Muscle layer of colon (tissue), 2 donors: ENCODE data around the gene KBTBD2.
"Not testable (repeated sequence)": the region's sequence is repeated elsewhere in the genome, so short reads cannot be mapped to it uniquely, and the experiment has no call there.

Source experiments
- H3K27ac ChIP-seq: one replicate; pipeline ENCODE4 v1.7.0; 2013; ENCODE audit warnings: low read depth, mild to moderate bottlenecking, low read length, moderate library complexity
- H3K27me3 ChIP-seq, 2 donors: one replicate each; pipeline ENCODE4 v1.7.0; 2013; ENCODE audit warnings: low read length in 2 of 2, mild to moderate bottlenecking in 2 of 2; ENCODE audit not compliant: insufficient read depth in 2 of 2, control insufficient read depth in 1 of 2
- H3K36me3 ChIP-seq: one replicate; pipeline ENCODE4 v1.7.0; 2013; ENCODE audit warnings: mild to moderate bottlenecking, low read length; ENCODE audit not compliant: insufficient read depth
- H3K4me1 ChIP-seq: one replicate; pipeline ENCODE4 v1.7.0; 2013; ENCODE audit warnings: mild to moderate bottlenecking, low read length; ENCODE audit not compliant: insufficient read depth
- H3K4me3 ChIP-seq, 2 donors: one replicate each; pipeline ENCODE4 v1.7.0; 2013; ENCODE audit warnings: low read length in 2 of 2, low read depth in 1 of 2, mild to moderate bottlenecking in 1 of 2, moderate library complexity in 1 of 2
- H3K9ac ChIP-seq: one replicate; pipeline ENCODE4 v1.7.0; 2013; ENCODE audit warnings: low read length
- H3K9me3 ChIP-seq: one replicate; pipeline ENCODE4 v1.7.0; 2013; ENCODE audit warnings: mild to moderate bottlenecking, low read length
- donor health status: abdominal sarcoma.
- donor health status: Adenocarcinoma of cecum.

Gene KBTBD2

DNA sequence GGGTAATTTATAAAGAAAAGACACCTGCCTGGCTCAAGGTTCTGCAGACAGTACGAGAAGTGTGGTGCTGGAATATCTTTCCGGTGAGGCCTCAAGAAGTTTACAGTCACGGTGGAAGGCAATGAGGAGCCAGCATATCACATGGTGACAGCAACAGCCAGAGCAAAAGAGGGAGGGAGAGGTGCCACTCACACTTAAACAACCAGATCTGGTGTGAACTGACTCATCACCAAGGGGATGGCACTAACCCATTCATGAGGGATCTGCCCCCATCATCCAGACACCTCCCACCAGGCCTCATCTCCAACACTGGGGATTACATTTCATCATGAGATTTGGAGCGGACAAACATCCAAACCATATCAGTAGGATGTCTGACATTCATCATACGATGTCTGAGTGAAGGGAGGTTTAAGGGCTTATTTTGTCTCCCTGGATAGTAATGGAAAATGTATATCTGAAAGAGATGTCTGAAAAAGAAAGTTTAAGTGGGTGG, 23.5 kb upstream of the KBTBD2 start:
- Histone ChIP-seq H3K9ac (no peak overlapping the region), H3K36me3 (peaks cover 46% of the 10 kb centered on the region)

DNA sequence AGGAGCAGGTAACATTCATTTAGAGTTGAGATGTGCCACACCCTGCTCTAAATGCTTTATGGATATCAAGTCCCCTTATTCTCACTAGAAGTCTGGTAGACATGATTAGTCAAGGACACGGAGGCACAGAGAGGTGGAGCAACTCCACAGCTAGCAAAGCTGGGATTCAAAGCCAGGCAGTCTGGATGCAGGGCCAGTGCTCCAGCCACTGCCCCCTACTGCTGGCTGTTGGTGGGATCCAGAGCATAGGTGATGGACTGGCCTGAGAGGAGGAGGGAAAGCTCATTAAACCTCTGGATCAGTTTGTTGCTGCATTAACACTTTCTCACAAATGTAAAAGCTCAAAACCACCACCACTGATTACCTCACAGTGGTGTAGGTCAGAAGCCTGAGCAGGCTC, 22.6 kb upstream of the KBTBD2 start:
- no peaks in the 10 kb centered on the region for H3K27me3 ChIP-seq
- H3K9ac ChIP-seq = no peak overlapping the region
- no peaks in the 10 kb centered on the region for H3K9me3 ChIP-seq
- H3K27ac ChIP-seq = no peak overlapping the region
- no peak overlapping the region for H3K4me3 ChIP-seq
- H3K36me3 ChIP-seq = peaks cover 46% of the 10 kb centered on the region
- H3K4me1 ChIP-seq = no peaks in the 10 kb centered on the region

More for the DNA sequence above, 23.5 kb upstream of the KBTBD2 start:
- H3K27me3 ChIP-seq = no peaks in the 10 kb centered on the region
- H3K9me3 ChIP-seq = no peaks in the 10 kb centered on the region
- no peak overlapping the region for H3K27ac ChIP-seq
- H3K4me1 ChIP-seq = no peaks in the 10 kb centered on the region
- H3K4me3 ChIP-seq = no peak overlapping the region

- H3K36me3 ChIP-seq = peaks cover 14% of the 10 kb centered on the region
- no peak overlapping the region for H3K4me3 ChIP-seq
- no peak overlapping the region for H3K9ac ChIP-seq
Observed at GRCh38 chr7:32910195-32910594, 18.6 kb upstream of the KBTBD2 start.

DNA sequence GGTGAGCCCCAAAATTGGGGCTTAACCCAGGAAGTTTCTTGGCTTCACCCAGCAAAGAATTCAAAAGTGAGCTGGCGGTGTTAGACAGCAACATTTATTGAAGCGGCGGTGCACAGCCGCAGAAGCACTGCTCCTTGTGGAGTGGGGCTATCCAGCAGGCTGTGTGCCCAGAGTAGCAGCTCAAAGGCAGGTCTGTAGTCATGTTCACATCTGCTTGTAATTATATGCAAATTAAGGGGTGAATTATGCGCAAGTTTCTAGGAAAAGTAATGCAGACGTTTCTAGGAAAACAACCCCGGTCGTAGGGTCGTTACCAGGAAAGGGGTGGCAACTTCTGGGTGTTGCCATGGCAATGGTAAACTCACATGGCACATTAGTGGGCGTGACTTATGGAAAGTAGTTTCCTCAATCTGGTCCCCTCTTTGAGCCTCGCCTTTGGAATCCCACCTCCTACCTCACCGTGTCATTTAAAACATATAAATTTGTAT, 13.7 kb upstream of the KBTBD2 start:
- Histone ChIP-seq H3K36me3 (no peaks in the 10 kb centered on the region), H3K4me1 (peaks cover 7% of the 10 kb centered on the region), H3K27me3 (no peaks in the 10 kb centered on the region), H3K4me3 (peak overlapping the region in 1 of 2 donors; percentile 30), H3K27ac (no peak overlapping the region), H3K9me3 (no peaks in the 10 kb centered on the region), H3K9ac (no peak overlapping the region)

More at GRCh38 chr7:32910195-32910594, 18.6 kb upstream of the KBTBD2 start:
- peaks cover 4% of the 10 kb centered on the region for H3K4me1 ChIP-seq
- no peaks in the 10 kb centered on the region for H3K27me3 ChIP-seq
- no peaks in the 10 kb centered on the region for H3K9me3 ChIP-seq
- no peak overlapping the region for H3K27ac ChIP-seq

- Histone ChIP-seq H3K36me3 (no peaks in the 10 kb centered on the region), H3K9ac (no peak overlapping the region), H3K27me3 (no peaks in the 10 kb centered on the region), H3K27ac (no peak overlapping the region), H3K9me3 (no peaks in the 10 kb centered on the region), H3K4me3 (no peak overlapping the region), H3K4me1 (peaks cover 7% of the 10 kb centered on the region)
Observed at GRCh38 chr7:32901629-32902028, 10.1 kb upstream of the KBTBD2 start.

- H3K27me3 ChIP-seq = no peaks in the 10 kb centered on the region
- no peak overlapping the region for H3K9ac ChIP-seq
- H3K4me3 ChIP-seq = no peak overlapping the region
- H3K9me3 ChIP-seq = no peaks in the 10 kb centered on the region
- H3K4me1 ChIP-seq = peaks cover 6% of the 10 kb centered on the region
- H3K36me3 ChIP-seq = no peaks in the 10 kb centered on the region
- no peak overlapping the region for H3K27ac ChIP-seq
Observed at GRCh38 chr7:32900433-32900995, 9.0 kb upstream of the KBTBD2 start.

GRCh38 chr7:32897376-32897775, 5.8 kb upstream of the KBTBD2 start:
- not testable (repeated sequence) for H3K36me3 ChIP-seq

DNA sequence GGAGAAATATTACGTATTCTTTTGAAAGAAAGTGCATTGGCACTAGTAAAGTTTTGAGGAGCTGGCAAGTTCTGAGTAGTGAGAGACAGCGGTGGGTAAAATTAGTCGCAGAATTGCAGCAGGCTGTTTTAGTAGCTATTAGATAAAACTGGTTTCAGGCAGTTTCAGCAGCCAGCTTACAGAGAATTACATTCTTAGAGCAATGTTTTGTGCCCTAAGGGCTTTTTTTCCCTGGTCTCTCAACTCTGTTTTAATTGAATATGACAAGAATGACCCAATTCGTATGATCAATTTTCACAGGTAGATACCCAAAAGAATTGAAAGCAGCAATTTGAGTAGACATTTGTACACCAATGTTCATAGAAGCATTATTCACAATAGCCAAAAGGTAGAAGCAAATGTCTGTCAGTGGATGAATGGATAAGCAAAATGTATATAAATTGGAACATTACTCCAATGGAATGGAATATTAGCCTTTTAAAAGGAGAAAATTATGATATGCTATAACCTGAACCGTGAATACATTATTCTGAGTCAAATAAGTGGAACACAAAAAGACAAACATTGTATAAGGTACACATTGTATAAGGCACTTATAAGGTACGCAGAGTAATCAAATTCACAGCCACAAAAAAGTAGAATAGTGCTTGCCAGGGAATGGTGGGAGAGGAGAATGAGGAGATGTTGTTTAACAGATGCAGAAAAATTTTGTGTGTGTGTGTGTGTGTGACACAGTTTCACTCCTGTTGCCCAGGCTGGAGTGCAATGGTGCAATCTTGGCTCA, 5.2 kb upstream of the KBTBD2 start:
- no peak overlapping the region for H3K27ac ChIP-seq
- H3K9ac ChIP-seq = no peak overlapping the region
- H3K27me3 ChIP-seq = no peaks in the 10 kb centered on the region
- no peaks in the 10 kb centered on the region for H3K9me3 ChIP-seq
- no peak overlapping the region for H3K4me3 ChIP-seq
- H3K4me1 ChIP-seq = peaks cover 15% of the 10 kb centered on the region
- H3K36me3 ChIP-seq = no peaks in the 10 kb centered on the region

More at GRCh38 chr7:32897376-32897775, 5.8 kb upstream of the KBTBD2 start:
- H3K27ac ChIP-seq, H3K9ac ChIP-seq, H3K4me3 ChIP-seq, H3K27me3 ChIP-seq, H3K9me3 ChIP-seq: not testable (repeated sequence)
- peaks cover 15% of the 10 kb centered on the region for H3K4me1 ChIP-seq

GRCh38 chr7:32894171-32894570, 2.6 kb upstream of the KBTBD2 start:
- peaks cover 15% of the 10 kb centered on the region for H3K4me1 ChIP-seq
- H3K36me3 ChIP-seq = no peaks in the 10 kb centered on the region
- H3K4me3 ChIP-seq = no peak overlapping the region
- no peak overlapping the region for H3K27ac ChIP-seq
- no peaks in the 10 kb centered on the region for H3K9me3 ChIP-seq
- H3K9ac ChIP-seq = no peak overlapping the region
- H3K27me3 ChIP-seq = no peaks in the 10 kb centered on the region

- Histone ChIP-seq H3K27ac (no peak overlapping the region), H3K4me3 (no peak overlapping the region), H3K36me3 (no peaks in the 10 kb centered on the region), H3K27me3 (no peaks in the 10 kb centered on the region), H3K9me3 (no peaks in the 10 kb centered on the region), H3K9ac (peak overlapping the region; percentile 88), H3K4me1 (peaks cover 15% of the 10 kb centered on the region)
Observed at GRCh38 chr7:32893722-32894121, 2.2 kb upstream of the KBTBD2 start.

DNA sequence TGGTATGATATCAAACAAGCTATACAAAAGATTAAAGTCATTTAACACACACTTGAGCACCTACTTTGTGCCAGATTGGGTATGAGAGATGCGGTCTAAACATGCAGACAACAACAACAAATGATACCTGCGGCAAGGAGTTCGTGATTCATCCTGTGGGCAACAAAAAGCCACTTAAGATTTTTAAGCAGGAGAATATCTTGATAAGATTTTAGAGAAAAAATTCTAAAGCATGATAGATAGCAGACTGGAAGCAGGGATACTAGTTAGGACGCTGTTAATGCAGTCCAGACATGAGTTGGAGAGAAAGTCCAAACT, 1.6 kb upstream of the KBTBD2 start:
- H3K4me1 ChIP-seq = peaks cover 15% of the 10 kb centered on the region
- no peaks in the 10 kb centered on the region for H3K9me3 ChIP-seq
- H3K9ac ChIP-seq = peak overlapping the region; percentile 88
- peak overlapping the region; percentile 99 for H3K27ac ChIP-seq
- H3K27me3 ChIP-seq = no peaks in the 10 kb centered on the region
- H3K36me3 ChIP-seq = no peaks in the 10 kb centered on the region
- peak overlapping the region in 1 of 2 donors; percentile 79 for H3K4me3 ChIP-seq
